ENCODE measurements around the gene RNF126. TPM values are rescaled to one million over a fixed set of nuclear protein-coding genes. Genes with fewer than 3 reads are reported as not detected.

The RNF126 gene
- total and polyA plus RNA-seq, 2 of the 4 experiments (the other 2 are of a cell fraction), result 7.0 to 27.4 TPM

DNA sequence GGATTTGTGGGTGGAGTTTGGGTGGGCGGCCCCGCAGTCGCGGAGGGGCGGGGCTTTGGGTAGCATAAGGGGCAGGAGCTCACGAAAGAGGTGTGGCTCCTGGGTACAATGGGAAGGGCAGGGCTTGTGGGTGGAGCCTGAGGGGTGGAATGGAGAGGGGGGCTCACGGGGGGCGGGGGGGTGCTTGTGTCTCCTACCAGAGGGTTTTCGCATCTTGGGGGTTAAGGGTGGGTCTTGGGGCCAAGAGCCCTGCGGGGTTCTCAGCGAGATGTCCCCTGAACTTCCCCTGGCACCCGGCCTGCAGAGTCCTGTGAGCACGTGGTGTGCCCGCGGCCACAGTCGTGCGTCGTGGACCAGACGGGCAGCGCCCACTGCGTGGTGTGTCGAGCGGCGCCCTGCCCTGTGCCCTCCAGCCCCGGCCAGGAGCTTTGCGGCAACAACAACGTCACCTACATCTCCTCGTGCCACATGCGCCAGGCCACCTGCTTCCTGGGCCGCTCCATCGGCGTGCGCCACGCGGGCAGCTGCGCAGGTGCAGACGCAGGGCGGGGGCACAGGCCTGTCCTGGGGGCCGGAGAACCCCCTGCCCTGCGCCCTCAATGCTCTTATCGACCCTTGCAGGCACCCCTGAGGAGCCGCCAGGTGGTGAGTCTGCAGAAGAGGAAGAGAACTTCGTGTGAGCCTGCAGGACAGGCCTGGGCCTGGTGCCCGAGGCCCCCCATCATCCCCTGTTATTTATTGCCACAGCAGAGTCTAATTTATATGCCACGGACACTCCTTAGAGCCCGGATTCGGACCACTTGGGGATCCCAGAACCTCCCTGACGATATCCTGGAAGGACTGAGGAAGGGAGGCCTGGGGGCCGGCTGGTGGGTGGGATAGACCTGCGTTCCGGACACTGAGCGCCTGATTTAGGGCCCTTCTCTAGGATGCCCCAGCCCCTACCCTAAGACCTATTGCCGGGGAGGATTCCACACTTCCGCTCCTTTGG is 18.3 kb upstream of the RNF126 start:
- Histone ChIP-seq H4K91ac (ENCODE audit: insufficient read depth, low read depth, low read length) (no peak overlapping the region), H3K4me2 (ENCODE audit: low read depth, low read length) (no peak overlapping the region), H3K27me3 (ENCODE audit: control insufficient read depth, insufficient read depth, low read length) (no peaks in the 10 kb centered on the region), H2AK9ac (replicated peaks; ENCODE audit: low read depth, low read length, poor library complexity) (peak overlapping the region; percentile 84), H3K4me3 (ENCODE audit: insufficient read depth, low read depth, low read length) (no peak overlapping the region), H2BK120ac (ENCODE audit: low read depth, low read length) (no peak overlapping the region), H3K23ac (ENCODE audit: low read depth, low read length) (no peak overlapping the region), H3K36me3 (ENCODE audit: control insufficient read depth, insufficient read depth, low read length) (peaks cover 2% of the 10 kb centered on the region; the same call in 1 of the 2 replicates), H2AFZ (replicated peaks; ENCODE audit: low read length, poor library complexity) (peak overlapping the region; percentile 82), H3K9ac (ENCODE audit: low read depth, low read length) (no peak overlapping the region), H3K4me1 (ENCODE audit: control insufficient read depth, insufficient read depth, low read length) (peaks cover 12% of the 10 kb centered on the region), H3K9me3 (ENCODE audit: control insufficient read depth, insufficient read depth, low read length) (no peaks in the 10 kb centered on the region), H4K5ac (ENCODE audit: low read depth, low read length) (no peak overlapping the region), H2BK20ac (ENCODE audit: low read depth, low read length) (no peak overlapping the region), H2BK15ac (ENCODE audit: low read depth, low read length) (no peak overlapping the region), H3K9me1 (ENCODE audit: insufficient read depth, low read length) (peaks cover 12% of the 10 kb centered on the region), H3K79me1 (ENCODE audit: low read depth in 1 of 2, low read length in 2 of 2) (peaks cover 13 to 51% of the 10 kb centered on the region in 2 experiments; a peak in 3 of 4 replicates), H2AK5ac (ENCODE audit: low read depth, low read length) (peak overlapping the region; percentile 27; the same call in 1 of the 2 replicates), H2BK5ac (ENCODE audit: low read depth, low read length, poor library complexity, severe bottlenecking) (no peak overlapping the region), H3K14ac (replicated peaks; ENCODE audit: low read depth, low read length) (no peak overlapping the region), H3K18ac (ENCODE audit: low read depth, low read length) (no peak overlapping the region), H3K56ac (ENCODE audit: extremely low read depth, insufficient read depth, low read length) (no peak overlapping the region), H4K8ac (ENCODE audit: low read depth in 2 of 2, low read length in 2 of 2) (0 out of 4 replicates have a peak overlapping the region, but pooled peaks of 1 of the 2 experiments have one; percentile 62), H3K27ac (ENCODE audit: insufficient read depth, low read length) (no peak overlapping the region), H4K20me1 (ENCODE audit: insufficient read depth, low read length) (peaks cover 18% of the 10 kb centered on the region), H3K4ac (ENCODE audit: low read depth, low read length) (no peak overlapping the region)
- intact Hi-C loops (cut with micrococcal nuclease), result no loop called here
- POLR2A ChIA-PET (ENCODE audit: unreplicated experiment), result no interaction called here
- ATAC-seq (ENCODE audit: low read depth) (no peak), DNase-seq (no peak)
- WGBS, 2 experiments (ENCODE audit: extremely low coverage in 2 of 2, insufficient read length in 1 of 2), result 95% methylated on average over 23 of the region's 54 CpGs; no CpG with 5 or more reads in 1 of the 2 experiments
- CTCF ChIA-PET, result no interaction called here
- no TSS peak for BruUV-seq (replicated peaks)
- in situ Hi-C loops (cut with MboI; ENCODE audit: low sequenced_read_pairs), result no loop called here
- dilution Hi-C loops (cut with HindIII; ENCODE audit: low sequenced_read_pairs, unreplicated experiment), result no loop called here
- TF ChIP-seq MXI1 (IDR thresholded peaks at IDR 0.05; ENCODE audit: borderline replicate concordance, low read depth, low read length) (no peak), MAFK (IDR thresholded peaks at IDR 0.05; ENCODE audit: low read depth, low read length) (no peak), BHLHE40 (IDR thresholded peaks at IDR 0.05; ENCODE audit: low read depth, low read length) (no peak), FOS (IDR thresholded peaks at IDR 0.05; ENCODE audit: low read depth, low read length) (no peak), CHD1 (IDR thresholded peaks at IDR 0.05; ENCODE audit: low read depth, low read length) (no peak), CEBPB (IDR thresholded peaks at IDR 0.05; ENCODE audit: low read depth, low read length) (no peak), RAD21 (IDR thresholded peaks at IDR 0.05; ENCODE audit: low read length) (no peak), POLR2A (IDR thresholded peaks at IDR 0.05; ENCODE audit: low read depth, low read length) (no peak), SMC3 (IDR thresholded peaks at IDR 0.05; ENCODE audit: low read depth, low read length) (no peak), RCOR1 (IDR thresholded peaks at IDR 0.05; ENCODE audit: insufficient replicate concordance, low read length) (no peak), MAZ (IDR thresholded peaks at IDR 0.05; ENCODE audit: borderline replicate concordance, low read depth, low read length) (no peak)
- TF ChIP-seq, protein P1, sequence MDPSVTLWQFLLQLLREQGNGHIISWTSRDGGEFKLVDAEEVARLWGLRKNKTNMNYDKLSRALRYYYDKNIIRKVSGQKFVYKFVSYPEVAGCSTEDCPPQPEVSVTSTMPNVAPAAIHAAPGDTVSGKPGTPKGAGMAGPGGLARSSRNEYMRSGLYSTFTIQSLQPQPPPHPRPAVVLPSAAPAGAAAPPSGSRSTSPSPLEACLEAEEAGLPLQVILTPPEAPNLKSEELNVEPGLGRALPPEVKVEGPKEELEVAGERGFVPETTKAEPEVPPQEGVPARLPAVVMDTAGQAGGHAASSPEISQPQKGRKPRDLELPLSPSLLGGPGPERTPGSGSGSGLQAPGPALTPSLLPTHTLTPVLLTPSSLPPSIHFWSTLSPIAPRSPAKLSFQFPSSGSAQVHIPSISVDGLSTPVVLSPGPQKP (IDR thresholded peaks at IDR 0.05; ENCODE audit: borderline replicate concordance, low read depth, low read length), result no peak
- TF ChIP-seq, protein P2, sequence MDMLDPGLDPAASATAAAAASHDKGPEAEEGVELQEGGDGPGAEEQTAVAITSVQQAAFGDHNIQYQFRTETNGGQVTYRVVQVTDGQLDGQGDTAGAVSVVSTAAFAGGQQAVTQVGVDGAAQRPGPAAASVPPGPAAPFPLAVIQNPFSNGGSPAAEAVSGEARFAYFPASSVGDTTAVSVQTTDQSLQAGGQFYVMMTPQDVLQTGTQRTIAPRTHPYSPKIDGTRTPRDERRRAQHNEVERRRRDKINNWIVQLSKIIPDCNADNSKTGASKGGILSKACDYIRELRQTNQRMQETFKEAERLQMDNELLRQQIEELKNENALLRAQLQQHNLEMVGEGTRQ (IDR thresholded peaks at IDR 0.05; ENCODE audit: low read depth, low read length), result no peak
- TF ChIP-seq, protein P3, sequence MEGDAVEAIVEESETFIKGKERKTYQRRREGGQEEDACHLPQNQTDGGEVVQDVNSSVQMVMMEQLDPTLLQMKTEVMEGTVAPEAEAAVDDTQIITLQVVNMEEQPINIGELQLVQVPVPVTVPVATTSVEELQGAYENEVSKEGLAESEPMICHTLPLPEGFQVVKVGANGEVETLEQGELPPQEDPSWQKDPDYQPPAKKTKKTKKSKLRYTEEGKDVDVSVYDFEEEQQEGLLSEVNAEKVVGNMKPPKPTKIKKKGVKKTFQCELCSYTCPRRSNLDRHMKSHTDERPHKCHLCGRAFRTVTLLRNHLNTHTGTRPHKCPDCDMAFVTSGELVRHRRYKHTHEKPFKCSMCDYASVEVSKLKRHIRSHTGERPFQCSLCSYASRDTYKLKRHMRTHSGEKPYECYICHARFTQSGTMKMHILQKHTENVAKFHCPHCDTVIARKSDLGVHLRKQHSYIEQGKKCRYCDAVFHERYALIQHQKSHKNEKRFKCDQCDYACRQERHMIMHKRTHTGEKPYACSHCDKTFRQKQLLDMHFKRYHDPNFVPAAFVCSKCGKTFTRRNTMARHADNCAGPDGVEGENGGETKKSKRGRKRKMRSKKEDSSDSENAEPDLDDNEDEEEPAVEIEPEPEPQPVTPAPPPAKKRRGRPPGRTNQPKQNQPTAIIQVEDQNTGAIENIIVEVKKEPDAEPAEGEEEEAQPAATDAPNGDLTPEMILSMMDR (conservative IDR thresholded peaks at IDR 0.05; ENCODE audit: low read depth, low read length), result no peak
